GM18951 (cell line): ENCODE data around the gene SRP9.
"Not testable (repeated sequence)": the region's sequence is repeated elsewhere in the genome, so short reads cannot be mapped to it uniquely, and the experiment has no call there.

Experiments
- POLR2A ChIP-seq: IDR thresholded peaks from 4 replicates; pipeline ENCODE4 v1.6.1; 2011; ENCODE audit warnings: mild to moderate bottlenecking; ENCODE audit not compliant: insufficient read length, insufficient read depth; ENCODE audit errors: extremely low read depth
- in situ Hi-C: fragments of 300-500 bp; cut with MboI; formaldehyde crosslinking; loops from one replicate; pipeline ENCODE4 v1.12.0; 2022; ENCODE audit warnings: low sequenced_read_pairs, mixed read lengths, inconsistent platforms; ENCODE audit not compliant: unreplicated experiment

The SRP9 gene

DNA sequence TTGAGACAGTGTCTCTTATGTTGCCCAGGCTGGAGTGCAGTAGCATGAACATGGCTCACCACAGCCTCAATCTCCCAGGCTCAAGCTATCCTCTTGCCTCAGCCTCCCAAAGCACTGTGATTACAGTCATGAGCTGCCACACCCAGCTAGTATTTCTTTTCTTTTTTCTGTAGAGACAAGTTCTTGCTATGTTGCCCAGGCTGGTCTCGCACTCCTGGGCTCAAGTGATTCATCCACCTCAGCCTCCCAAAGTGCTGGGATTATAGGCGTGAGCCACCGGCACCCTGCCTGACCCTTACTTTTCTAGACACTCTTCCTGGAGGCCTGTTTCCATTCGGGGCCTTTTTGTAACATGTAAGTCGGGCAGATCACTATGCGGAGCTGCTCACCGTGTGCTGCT is 30.1 kb upstream of the SRP9 start:
- no peak for TF ChIP-seq POLR2A
- in situ Hi-C loops: no loop called here

GRCh38 chr1:225748529-225748928 is 29.1 kb upstream of the SRP9 start:
- no peak for TF ChIP-seq POLR2A
- in situ Hi-C loops: no loop called here

DNA sequence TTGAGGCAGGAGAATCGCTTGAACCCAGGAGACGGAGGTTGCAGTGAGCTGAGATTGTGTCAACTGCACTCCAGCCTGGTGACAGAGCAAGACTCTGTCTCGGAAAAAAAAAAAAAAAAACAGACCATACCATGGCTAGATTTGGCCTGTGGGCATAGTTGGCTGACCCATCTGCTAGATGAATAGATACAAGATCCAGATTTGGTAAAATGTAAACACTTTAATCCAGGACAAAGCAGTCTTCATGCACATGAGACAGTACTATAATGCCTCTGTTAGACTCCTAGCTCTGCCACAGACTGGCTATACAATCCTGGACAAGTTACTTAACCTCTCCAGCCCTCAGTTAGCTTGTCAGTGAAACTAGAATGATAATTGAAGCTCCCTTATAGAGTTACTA is 27.9 kb upstream of the SRP9 start:
- in situ Hi-C loops: no loop called here
- TF ChIP-seq POLR2A: no peak

GRCh38 chr1:225750420-225750819 is 27.2 kb upstream of the SRP9 start:
- no peak for TF ChIP-seq POLR2A
- in situ Hi-C loops: no loop called here

- no peak for TF ChIP-seq POLR2A
- in situ Hi-C loops: no loop called here
Observed at GRCh38 chr1:225750875-225751824, 26.5 kb upstream of the SRP9 start.

DNA sequence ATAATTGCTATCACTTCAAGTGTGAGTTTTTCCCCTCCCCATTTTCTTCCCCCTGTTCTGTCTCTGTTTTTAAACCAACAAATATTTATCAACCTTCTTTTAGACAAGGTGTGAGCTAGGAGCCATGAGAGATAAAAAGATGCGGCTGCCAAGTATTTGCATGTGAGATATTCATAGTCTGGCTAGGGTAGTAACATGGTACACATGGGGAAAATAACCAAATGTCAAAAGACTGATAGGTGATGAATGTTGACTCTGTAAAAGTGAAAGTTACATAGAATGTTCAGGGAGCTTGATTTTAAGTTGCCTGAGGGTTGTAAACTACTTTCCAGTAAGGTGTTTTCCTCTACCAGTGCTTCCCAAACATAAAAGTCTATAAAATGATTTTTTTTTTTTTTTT is 25.4 kb upstream of the SRP9 start:
- no peak for TF ChIP-seq POLR2A
- in situ Hi-C loops: no loop called here

DNA sequence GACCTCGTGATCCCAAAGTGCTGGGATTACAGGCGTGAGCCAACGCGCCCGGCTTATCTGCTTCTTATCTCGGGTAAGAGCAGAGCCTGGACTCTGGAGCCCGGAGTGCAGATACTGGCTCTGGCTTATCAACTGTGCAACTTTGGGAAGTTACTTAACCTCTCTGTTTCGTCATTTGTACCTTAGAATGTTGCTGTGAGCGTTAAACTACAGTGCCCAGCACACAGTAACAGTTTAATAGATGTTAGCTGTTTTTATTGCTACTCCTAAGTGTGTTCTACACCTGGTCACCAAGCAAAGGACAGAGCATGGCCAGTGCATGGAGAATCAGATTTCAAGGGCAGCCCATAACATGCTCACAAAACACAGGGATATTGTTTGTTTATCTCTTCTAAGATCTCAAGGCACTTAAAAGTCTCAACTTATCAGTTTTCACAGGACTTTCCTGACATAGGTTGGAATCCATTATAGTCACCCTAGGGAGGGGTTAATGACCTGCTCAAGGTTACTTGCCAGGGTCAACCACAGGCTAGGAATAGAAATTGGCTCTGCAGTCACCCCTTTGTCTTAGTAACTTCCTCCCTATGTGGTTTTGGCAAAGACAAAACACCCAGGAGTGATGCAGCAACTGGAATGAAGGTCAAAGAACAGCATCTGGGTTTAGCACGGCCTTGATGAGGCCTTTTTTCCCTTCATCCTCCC is 22.5 kb upstream of the SRP9 start:
- in situ Hi-C loops: no loop called here
- TF ChIP-seq POLR2A: no peak

DNA sequence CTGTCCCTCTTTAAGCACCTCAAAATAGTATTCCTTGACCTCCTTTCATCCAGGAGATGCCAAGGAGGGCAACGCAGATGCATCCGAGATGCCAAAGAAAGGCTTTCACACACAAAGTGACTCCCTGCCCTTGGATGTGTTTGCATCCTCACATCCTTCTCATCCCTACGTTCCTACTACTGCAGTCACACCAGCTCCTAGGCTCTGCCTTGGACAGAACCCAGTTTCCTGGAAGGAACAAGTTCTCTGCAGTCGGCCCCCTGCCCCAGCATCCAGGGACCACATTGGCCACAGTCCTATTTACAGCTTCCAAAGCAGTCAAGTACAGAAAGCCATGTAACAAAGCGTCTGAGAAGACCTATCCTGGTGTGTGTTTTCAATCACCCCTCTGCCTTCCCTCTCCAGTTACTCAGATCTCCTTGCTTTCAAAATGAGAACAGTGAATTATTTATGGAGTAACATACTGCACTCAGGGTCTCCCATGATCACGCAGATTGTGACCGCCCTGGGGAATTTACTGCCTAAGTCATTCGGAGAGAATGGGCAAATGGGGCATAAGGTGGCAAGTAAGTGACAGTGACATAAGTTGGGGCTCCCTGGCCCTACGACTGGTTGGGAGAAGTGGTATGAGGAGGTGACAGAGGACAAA is 21.8 kb upstream of the SRP9 start:
- TF ChIP-seq POLR2A: no peak
- in situ Hi-C loops: no loop called here

GRCh38 chr1:225757927-225758656 is 19.5 kb upstream of the SRP9 start:
- in situ Hi-C loops: no loop called here

DNA sequence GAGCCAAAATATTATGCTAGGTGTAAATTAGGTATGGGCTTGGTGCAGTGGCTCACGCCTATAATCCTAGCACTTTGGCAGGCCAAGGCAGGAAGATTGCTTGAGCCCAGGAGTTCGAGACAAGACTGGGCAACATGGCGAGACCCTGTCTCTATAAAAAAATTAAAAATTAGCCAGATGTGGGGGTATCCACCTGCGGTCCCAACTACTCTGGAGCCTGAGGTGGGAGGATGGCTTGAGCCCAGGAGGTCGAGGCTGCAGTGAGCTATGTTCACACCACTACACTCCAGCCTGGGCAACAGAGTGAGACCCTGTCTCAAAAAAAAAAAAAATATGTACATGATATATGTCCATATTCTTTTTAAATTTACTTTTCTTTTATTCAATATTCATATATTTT is 17.7 kb upstream of the SRP9 start:
- in situ Hi-C loops: not testable (repeated sequence)

More at GRCh38 chr1:225757927-225758656, 19.5 kb upstream of the SRP9 start:
- no peak for TF ChIP-seq POLR2A

GRCh38 chr1:225760531-225760930 is 17.1 kb upstream of the SRP9 start:
- TF ChIP-seq POLR2A: no peak
- in situ Hi-C loops: no loop called here

- in situ Hi-C loops: not testable (repeated sequence)
Observed at GRCh38 chr1:225761395-225761794, 16.2 kb upstream of the SRP9 start.

GRCh38 chr1:225762002-225762441 is 15.6 kb upstream of the SRP9 start:
- TF ChIP-seq POLR2A: no peak
- in situ Hi-C loops: no loop called here
